ENCODE measurements around the gene EPS15.
A peak's percentile ranks its signal among the peaks of the same experiment; 100 is the strongest.
"Not testable (repeated sequence)": the region's sequence is repeated elsewhere in the genome, so short reads cannot be mapped to it uniquely, and the experiment has no call there.

Gene EPS15

DNA sequence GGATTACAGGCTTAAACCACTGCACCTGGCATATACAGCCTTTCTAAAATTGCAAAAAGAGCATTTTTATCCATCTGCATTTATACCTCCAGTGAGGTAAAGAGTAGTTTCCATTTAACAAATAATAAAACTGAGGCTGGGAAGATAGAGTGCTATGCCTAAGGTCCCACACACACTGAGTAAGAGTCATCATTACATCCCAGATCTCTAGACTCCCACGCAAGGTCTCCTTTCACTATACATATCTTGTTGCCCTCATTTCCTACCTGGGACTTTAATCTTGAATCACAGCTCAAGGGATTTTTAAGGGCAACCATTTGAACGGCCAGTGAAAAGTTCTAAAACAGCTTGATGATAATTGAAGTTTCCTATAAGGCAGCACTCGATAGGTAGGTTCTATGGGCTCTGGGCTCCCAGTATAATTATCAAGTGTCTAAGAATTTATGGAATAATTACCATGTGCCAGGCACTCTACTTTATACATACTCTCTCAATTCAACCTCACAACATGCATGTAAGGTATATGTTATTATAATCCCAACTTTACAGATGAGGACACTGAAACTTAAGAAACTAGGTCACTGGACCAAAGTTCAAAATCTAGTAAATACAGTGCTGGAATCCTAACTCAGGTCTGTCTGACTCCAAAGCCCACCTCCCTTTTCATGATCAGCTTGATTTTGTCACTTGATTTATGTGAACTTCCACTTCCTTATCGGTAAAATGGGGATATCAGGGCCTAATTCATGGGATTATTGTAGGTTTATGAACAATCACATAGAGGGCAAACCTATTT, 23.3 kb upstream of the EPS15 start:
- no peak for DNase-seq

DNA sequence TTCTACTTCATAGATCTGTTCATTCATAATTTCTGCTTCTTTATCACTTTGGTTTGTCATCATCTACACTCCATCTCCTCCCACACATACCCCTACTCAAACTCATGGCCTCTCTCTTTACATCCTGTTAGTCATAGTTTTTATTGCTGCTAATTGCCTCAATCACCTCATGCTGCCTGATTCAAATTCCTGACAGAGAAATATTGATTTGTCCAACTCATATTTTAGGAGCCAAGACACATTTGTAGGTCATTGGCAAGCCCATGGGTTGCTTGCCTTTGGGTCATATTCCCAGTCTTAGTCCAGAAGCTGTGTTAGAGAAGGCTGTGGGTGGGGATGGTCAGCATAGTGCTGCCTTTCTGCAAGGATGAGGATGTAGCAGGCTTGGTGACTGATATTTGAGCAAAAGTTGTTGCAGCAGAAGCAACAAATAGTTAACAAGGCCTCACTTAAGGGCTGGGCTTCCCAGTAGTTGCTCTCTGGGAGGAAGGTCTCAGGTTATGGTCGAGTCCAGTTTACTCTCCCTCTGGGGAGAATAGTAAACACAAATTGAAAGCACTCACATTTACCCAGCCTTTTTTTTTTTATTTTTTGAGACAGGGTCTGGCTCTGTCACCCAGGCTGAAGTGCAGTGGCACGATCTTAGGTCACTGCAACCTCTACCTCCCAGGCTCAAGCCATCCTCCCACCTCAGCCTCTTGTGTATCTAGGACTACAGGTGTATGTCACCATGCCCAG, 22.4 kb upstream of the EPS15 start:
- DNase-seq = no peak

DNA sequence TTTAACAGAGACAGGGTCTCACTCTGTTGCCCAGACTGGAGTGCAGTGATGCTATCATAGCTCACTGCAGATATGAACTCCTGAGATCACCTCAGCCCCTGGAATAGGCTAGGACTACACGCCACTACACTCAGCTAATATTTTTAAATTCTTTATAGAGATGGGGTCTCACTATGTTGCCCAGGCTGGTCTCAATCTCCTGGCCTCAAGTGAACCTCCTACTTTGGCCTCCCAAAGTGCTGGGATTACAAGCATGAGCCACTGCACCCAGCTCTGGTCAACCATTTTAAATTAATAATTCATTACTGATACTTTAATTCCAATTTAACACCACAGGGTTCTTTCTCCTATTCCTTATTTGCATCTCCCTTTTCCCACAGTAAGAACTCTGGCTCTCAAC, 18.5 kb upstream of the EPS15 start:
- no peak for DNase-seq

DNA sequence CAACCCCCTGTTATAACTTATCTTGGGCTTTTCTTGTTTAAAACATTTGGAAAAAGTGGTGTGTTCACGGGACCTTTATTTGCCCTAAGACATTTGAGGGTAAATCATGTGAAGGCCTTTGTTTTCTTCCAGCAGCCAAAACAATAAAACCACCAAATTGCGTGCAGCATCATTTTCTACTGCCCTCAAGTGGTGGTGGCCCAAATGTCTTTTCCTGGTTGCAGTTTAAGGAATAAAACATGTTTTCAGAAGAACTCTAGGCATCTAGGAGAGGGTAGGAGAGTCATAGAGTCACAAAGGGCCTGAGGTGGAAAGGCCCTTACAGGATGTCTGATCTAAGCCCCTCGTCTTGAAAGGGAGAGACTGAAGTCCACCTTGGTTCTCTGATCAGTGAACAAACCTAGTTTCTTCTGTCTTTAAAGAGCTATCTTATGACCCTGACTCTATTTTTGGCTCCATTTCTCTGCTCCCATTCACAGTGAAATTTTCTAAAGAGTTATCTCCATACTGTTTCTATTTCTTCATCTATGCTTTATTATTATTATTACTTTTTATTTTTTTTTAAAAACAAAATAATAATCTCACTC, 16.0 kb upstream of the EPS15 start:
- peak; percentile 36 for DNase-seq

DNA sequence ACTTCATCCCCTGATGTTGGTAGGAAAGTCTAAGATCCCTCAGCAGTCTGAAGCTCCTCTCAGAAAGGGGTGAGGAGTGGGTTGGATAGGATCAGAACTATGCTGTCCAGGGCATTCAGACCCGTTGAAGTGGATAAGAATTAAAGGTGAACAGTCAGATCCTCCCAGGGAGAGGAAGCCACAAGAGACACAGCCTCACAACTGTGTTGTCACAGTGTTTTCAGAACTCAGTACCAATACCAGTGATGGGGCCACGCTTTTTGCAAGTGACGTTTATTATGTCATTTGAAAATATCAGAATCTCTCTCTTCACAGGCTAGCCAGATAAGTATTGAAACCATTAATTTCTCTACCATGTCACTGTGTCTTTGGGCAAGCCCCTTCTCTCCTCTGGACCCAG, 15.4 kb upstream of the EPS15 start:
- no peak for DNase-seq

DNA sequence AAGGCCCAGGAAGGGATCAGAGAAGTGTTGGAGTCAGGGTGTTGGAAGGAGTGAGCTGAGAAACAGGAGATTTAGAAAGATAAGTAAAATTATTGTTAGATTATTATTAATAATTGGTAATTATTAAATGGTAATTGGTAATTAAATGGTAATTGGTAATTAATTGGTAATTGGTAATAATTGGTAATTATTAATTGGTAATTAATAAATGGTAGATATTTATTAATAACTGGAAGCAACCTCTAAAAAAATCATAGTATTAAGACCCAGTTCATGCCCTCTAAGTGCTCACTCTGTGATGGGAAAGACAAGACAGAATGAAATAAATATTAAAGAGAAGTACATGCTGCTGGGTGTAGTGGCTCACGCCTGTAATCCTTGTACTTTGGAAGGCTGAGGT, 13.8 kb upstream of the EPS15 start:
- DNase-seq = no peak

DNA sequence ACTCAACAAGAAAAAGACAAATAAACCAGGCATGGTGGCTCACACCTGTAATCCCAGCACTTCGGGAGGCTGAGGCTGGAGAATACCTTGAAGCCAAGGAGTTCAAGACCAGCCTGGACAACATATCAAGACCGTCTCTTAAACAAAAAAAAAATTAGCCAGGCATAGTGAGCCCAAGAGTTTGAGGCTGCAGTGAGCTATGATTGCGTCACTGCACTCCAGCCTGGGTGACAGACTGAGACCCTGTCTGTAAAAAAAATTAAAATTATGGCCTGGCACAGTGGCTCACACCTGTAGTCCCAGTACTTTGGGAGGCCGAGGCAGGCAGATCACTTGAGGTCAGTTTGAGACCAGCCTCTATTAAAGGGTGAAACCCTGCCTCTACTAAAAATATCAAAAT, 11.4 kb upstream of the EPS15 start:
- not testable (repeated sequence) for DNase-seq

DNA sequence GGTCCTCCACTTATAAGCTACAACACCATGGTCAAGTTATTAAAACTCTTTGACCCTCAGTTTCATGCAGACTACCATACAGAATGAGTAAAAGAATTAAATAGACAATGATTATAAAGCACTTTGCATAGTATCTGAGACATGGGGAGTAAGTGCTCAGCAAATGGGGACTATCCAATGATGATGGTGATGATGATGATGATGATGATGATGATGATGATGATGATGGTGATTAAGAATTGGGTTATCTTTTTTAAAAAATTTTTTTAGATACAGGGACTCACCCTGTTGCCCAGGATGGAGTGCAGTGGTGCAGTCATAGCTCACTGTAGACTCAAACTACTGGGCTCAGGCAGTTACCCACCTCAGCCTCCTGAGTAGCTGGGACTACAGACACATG, 8.1 kb upstream of the EPS15 start:
- no peak for DNase-seq

DNA sequence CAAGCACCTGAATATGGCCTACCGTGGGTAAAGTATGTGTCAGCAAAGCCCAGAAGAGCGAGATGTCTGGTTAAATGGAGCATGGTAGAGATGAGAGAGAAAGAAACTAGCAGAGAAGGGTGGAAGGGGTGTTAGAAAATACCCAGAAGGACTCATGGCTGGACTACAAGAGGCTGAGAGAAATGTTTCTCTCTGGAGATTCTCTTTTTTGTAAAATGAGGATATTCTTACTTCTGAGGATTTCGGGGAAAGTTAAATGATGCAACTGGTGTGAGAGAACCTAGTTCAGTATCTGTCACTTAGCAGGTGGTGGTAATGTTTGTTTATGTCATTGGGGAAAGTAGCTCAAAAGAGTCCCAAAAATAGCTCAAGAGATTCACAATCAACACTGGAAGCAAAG, 7.2 kb upstream of the EPS15 start:
- DNase-seq = no peak

DNA sequence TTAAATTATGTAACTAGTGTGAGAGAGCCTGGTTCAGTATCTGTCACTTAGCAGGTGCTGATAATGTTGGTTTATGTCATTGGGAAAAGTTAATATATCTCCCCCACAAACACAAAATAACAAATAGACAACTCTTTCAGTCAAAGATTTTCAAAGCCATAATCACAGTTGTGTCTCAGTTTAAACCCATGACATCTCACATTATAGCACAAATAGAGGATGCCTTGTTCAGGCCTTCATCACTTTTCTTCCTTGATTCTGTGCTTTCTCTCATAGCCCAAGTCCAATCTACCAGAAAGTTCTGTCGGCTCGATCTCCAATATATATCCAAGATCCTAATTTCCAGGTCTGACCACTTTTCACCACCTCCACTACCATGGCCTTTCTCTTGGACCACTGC, 6.2 kb upstream of the EPS15 start:
- no peak for DNase-seq

DNA sequence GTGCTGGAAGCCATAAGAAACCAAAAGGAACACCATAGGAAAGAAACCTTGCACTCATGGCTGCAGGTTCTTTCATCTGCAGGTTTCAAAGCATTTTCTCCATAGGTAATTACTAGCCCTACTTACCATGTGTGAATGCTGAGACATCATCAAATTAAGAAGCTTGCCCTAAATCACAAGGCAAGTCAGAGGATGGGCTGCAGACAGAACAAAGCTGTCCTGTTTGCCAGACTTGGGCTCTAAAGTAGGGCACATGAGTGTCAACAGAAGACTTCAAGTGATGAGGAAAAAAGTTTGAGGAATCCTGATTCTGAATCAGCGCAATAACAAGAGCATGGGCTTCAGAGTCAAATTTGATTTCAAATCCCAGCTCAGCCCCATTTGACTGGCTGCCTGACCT, 5.8 kb upstream of the EPS15 start:
- DNase-seq = no peak

DNA sequence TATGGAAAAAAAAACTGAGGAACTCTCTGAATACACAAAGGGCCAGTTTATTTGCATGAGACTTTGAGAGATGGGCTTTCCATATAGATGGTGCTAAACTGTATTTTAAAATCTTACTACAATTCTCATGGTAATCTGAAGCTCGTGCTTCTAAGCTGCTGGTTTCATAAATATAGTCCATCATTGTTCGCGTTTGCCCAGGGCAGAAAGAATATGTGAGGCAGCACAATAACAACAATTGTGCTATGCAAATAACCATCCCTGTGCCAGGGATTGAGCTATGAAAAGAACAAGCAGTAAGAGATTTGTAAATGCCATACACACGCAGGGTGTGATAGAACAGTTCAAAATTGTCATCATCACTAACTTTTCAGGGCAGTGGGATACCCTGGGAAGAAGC, 4.9 kb upstream of the EPS15 start:
- no peak for DNase-seq

DNA sequence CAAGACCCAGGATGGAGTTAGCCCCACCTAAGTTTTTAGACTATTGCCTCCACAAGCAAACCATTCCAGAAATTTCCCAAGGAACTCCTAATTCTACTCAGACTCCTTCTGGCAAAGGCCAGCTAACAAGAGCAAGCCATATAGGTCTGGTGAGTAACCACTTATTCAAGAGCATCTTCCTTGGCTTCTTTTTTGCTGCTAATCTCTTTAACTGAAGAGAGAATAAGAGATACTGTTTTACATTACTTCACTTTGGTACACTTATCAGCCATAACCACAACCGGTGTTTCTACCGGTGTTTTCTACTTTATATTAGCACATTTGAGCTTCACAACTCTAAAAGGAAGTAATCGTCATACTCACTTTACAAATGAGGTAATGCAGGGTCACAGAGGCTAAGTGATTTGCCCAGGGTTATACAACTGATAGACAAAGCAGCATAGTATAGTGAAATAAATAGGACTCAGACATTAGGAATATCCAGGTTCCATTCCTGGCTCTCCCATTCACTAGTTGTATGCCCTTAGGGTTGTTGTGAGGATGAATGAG, 1.7 kb upstream of the EPS15 start:
- DNase-seq = no peak

DNA sequence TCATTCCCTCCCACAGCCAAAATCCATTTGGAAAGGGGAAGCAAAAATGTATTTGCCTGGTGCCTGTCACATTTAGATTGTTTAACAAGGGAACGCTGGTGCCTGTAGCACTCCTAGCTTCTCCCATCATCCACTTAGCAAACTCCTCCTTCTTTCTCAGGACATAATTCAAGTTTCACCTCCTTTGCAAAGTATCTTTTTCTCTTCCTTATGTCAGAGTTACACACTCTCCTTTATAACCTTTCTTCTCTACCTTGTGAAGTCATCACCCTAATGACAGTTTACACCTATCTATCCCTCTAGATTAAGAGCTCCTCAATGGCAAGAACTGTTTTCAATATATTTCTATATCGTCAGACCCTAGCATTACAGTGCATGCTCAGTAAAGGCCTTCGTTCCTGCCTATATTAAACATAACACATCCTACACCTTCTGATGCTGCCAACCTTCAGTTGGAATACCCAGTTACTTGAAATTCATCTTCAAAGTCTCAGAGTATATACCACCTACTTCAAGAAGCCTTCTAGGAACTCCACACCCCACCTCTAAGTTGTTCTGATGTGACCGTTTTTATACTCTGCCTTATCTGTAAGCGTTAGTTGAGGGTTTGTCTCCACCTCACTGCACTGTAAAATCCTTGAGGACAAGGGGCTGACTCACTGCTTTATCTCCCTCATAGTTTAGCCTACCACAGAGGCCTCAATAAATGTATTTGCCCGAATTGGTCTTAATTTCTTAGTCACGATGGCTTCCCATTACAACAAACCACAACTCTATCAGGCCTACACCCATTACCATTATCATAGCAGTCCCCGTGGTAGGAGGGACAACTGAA, 1.0 kb upstream of the EPS15 start:
- peak; percentile 16 for DNase-seq

DNA sequence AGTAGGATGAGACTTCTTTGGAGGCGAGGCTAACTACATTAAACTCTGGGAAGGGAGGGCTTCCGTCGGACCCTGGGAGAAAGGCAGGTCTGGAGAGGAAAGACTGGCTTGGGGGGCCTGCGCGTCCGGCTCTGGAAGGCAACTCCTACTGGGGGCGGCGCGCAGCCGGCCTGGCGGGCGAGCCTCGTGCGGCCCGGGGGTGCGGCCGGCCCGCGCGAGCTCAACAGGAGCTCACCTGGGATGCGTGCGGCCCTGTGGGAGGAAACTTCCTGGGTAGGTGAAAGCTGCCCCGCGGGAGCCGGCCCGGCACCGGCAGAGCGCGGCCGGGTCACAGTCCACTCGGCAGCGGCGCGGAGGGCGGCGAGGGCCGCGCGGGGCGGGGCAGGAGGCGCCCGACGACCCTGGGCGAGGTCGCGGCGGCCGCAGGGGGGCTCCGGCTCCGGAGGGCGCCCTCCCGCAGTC, 449 bp downstream of the EPS15 start:
- no peak for DNase-seq

DNA sequence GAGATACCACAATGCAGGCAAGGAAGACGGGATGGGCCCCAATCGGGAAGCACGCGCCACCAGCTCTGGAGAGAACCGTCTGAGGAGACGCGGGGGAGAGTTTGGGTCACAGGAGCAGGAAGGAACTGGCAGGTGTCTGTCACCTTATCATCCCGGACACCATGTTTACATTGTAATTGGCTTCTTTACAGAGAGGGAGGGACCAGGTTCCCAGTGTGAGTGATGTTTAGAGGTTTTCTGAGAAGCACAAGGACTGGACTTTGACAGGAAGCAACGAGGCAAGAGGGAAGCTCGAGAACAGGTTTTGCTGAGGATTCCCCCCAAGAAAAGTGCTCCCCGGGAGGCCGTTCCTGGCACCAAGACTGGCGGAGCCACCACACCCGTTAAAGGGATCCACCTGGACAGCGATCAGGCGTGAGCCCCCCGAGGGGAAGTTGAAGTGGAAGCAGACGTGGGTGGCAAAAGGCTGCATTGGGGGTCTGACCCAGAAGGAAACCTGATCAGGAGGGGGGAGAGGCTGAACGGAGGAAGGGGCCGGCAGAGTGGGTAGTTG, 957 bp downstream of the EPS15 start:
- no peak for DNase-seq

DNA sequence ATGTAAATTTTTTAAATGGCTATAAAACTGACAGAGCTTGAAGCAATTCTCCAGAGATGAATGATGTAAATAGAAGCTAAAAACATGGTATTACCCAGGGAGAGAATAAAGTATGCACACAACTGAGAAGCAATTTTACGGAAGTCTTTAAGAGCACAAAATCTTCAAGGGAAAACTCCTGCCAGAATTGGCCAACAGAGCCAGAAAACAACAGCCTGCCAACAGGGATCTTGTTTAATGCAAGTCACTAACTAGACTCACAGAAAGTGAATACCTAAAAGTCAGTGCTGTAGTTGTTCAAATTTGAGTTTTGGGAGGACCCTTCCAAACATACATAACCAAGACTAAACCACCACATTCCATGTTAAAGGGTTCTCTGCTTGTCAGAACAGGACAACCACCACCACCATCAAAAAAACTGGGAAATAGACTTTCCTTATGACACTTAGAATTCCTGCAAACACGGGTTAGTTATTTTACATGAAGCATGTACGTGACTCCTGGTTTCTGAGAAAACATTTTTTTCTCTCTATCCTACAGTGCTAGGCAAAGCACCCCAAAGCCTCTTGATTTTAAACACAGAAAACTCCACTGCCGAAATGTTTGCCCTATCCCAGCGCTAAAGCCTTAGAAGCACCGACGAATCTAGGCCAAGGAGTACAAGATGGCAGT, 1.6 kb downstream of the EPS15 start:
- DNase-seq = no peak

DNA sequence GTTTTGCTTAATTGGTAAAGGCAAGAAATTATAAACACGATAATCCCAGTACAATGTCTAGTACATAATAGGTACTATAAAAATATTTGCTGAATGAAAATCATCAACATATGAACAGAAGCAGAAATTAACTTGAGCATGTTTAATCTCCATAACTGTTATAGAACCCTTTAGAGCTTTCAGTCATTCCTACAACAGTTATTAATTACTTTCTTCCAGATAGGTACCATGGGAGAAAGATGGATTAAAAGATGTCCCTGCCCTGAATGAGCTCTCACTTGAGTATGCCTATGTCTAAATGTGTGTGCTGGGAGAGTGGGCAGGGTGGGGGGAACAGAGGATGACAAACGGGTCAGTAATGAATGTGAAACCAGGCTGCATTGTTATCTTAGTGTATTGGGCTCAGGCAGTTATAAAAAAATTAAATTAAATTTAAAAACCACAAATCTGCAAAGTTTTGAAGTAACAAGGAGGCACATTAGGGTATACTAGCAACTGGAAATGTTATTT, 2.4 kb downstream of the EPS15 start:
- no peak for DNase-seq

DNA sequence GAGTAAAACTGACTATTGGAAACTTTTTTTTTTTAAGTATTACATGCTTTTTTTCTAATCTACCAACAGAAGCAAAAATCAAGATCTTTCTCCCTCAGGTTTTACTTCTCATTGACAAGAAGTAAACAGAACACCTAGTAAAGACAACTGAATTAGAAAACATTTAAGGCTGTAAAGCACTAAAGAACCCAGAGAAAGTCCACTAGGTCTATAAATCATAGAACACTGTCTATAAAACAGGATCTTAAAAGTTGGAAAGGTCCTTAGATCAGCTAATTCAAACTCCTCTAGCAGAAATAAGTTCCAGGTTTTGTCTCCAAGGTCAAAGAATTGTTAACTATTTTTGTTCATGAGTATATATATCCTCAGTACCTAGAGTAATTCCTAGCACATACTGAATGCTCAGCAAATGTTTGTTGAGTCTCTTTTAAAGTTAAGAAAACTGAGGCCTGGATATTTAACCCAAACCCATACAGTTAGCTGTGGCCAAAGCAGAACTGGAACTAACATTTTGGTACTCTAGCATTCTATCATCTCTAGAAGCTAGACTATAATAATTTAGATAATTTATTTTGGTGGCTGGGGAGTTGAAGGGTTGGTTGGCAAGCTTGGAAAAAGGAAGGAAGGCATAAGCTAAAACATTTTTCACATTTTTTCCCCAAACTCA, 3.0 kb downstream of the EPS15 start:
- DNase-seq = no peak

DNA sequence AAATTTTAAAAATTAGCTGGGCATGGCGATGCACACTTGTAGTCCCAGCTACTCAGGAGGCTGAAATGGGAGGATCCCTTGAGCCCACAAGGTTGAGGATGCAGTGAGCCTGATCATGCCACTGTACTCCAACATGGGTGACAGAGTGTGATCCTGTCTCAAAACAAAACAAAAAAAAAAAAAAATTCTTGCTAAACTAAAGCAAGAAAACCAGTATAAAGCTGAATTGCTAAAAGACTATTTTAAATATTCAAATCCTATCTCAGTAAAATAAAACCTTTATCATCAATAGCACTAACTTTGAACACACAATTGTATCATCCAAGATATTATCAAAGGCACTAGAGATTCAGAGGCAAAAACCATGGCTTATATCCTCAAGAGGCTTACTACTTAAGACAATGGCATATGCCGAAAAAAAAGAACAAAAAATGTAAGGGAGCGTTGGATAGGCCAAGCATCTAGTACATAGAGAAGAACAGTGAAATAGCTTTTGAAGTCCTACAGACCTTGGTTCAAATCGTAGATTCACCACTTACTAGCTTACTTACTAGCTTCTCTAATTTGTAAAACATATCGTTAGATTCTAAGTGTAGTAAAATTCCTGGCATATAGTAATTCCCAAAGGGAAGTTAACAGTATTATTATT, 3.6 kb downstream of the EPS15 start:
- no peak for DNase-seq

DNA sequence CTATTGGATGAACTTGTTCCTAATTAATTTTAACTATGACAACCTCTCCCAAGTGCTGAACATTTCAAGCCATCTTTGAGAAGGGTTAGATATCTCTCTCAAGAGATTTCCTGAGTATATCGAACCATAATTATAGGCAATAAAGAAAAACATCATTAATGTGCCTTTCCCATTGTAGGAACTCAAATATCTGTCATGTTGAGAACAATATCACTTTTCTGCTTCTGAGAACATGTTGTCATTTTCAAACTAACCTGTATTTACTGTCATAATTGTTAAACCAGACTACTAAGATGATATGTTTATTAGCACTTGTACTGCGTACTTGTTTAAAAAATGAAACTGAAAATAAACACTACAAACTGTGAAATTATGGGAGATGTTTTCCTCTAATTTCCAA, 4.3 kb downstream of the EPS15 start:
- DNase-seq = no peak
